HCT116 (cell line): ENCODE data around the gene CCBE1. TPM values are rescaled to one million over a fixed set of nuclear protein-coding genes. Genes with fewer than 3 reads are reported as not detected.

Experiments used
- ATAC-seq: fragments of 200-7000 bp; cut with Tn5 transposase; 2 replicates; pipeline ENCODE4 v1.9.1; 2020; ENCODE audit warnings: mild to moderate bottlenecking, moderate library complexity
- BruUV-seq: library from RNA; stranded (reverse); fragments of 400-500 nt; replicated peaks from 2 replicates; lab custom pipeline; 2021; lab: Mats Ljungman, UMichigan
- CTCF ChIA-PET: fragments of 300-600 bp; sonication (Branson Sonifier 250); formaldehyde crosslinking; loops from one replicate; lab custom pipeline; 2021; ENCODE audit warnings: antibody characterized with exemption; lab: Charles Lee
- POLR2A ChIA-PET: fragments of 300-600, 350-600 bp; sonication (Branson Sonifier 250); formaldehyde crosslinking; loops from one replicate; lab custom pipeline; 2021; ENCODE audit warnings: antibody characterized with exemption; lab: Charles Lee
- RAD21 ChIA-PET, 2 experiments: fragments of 300-600 bp; sonication (Branson Sonifier 250); formaldehyde crosslinking; loops; one replicate each; lab custom pipeline; 2023; ENCODE audit warnings: low total read pairs in 2 of 2; ENCODE audit not compliant: uncharacterized antibody in 2 of 2, unreplicated experiment in 2 of 2, low non-redundant PET in 1 of 2; lab: Charles Lee
- DNase-seq: peaks from one replicate; pipeline ENCODE4 v3.0.0-alpha.2; 2010; ENCODE audit warnings: low read depth, low spot score
- H2AFZ ChIP-seq: fragments of 200-600 bp; shearing (Covaris generic), sonication (generic); 2 replicates; pipeline ENCODE4 v1.6.1; 2017; ENCODE audit warnings: low read depth, mixed run types, mixed read lengths, antibody characterized with exemption, low read length; ENCODE audit not compliant: poor library complexity, severe bottlenecking
- H3K27ac ChIP-seq: 2 replicates; pipeline ENCODE4 v1.5.1; 2012; ENCODE audit warnings: low read depth, low read length
- H3K27me3 ChIP-seq: fragments of 200-600 bp; sonication (generic); 2 replicates; pipeline ENCODE4 v1.6.1; 2016; ENCODE audit warnings: mixed run types, low read length, mixed read lengths; ENCODE audit not compliant: insufficient read depth
- H3K36me3 ChIP-seq, 2 experiments: fragments of 200-500 bp in 1 of 2; fragments of 200-600 bp in 1 of 2; sonication (Bioruptor generic) in 1 of 2; sonication (generic) in 1 of 2; 2 replicates each; pipeline versions ENCODE4 v1.5.1 to v1.6.1; 2014 to 2016; ENCODE audit warnings: low read length in 2 of 2, inconsistent platforms in 1 of 2, mixed read lengths in 1 of 2, mixed run types in 1 of 2; ENCODE audit not compliant: insufficient read depth in 2 of 2, control insufficient read depth in 1 of 2
- H3K4me1 ChIP-seq, 2 experiments: fragments of 200-600 bp in 1 of 2; sonication (generic) in 1 of 2; 2 replicates each; pipeline versions ENCODE4 v1.5.1 to v1.6.1; 2012 to 2017; ENCODE audit warnings: low read length in 2 of 2, inconsistent platforms in 1 of 2, mild to moderate bottlenecking in 1 of 2, mixed read lengths in 1 of 2, mixed run types in 1 of 2, moderate library complexity in 1 of 2; ENCODE audit not compliant: insufficient read depth in 2 of 2, control insufficient read depth in 1 of 2
- H3K4me2 ChIP-seq: fragments of 200-600 bp; sonication (generic); 2 replicates; pipeline ENCODE4 v1.6.1; 2017; ENCODE audit warnings: mixed run types, low read length, mixed read lengths
- H3K4me3 ChIP-seq, 2 experiments: fragments of 200-600 bp in 1 of 2; sonication (generic) in 1 of 2; replicated peaks in 1 of 2; 2 replicates each; pipeline ENCODE4 v1.5.1; 2011 to 2016; ENCODE audit warnings: low read length in 2 of 2, control low read depth in 1 of 2, low read depth in 1 of 2, mild to moderate bottlenecking in 1 of 2, mixed read lengths in 1 of 2, mixed run types in 1 of 2
- H3K79me2 ChIP-seq: fragments of 200-600 bp; sonication (generic); 2 replicates; pipeline ENCODE4 v1.6.1; 2017; ENCODE audit warnings: mild to moderate bottlenecking, mixed run types, low read length, moderate library complexity, mixed read lengths; ENCODE audit not compliant: insufficient read depth
- H3K9ac ChIP-seq: fragments of 200-600 bp; sonication (generic); 2 replicates; pipeline ENCODE4 v1.6.1; 2016; ENCODE audit warnings: low read length, mixed read lengths
- H3K9me2 ChIP-seq: fragments of 200-600 bp; sonication (generic), shearing (Covaris generic); 2 replicates; pipeline ENCODE4 v1.6.1; 2017; ENCODE audit warnings: mixed run types, mild to moderate bottlenecking, moderate library complexity; ENCODE audit not compliant: insufficient read depth
- H3K9me3 ChIP-seq, 2 experiments: fragments of 200-500 bp in 1 of 2; fragments of 200-600 bp in 1 of 2; sonication (Bioruptor generic) in 1 of 2; sonication (generic) in 1 of 2; 2 replicates each; pipeline ENCODE4 v1.6.1; 2014 to 2017; ENCODE audit warnings: low read length in 2 of 2, mixed read lengths in 2 of 2, inconsistent platforms in 1 of 2, low read depth in 1 of 2, mild to moderate bottlenecking in 1 of 2, mixed run types in 1 of 2, moderate library complexity in 1 of 2; ENCODE audit not compliant: control insufficient read depth in 1 of 2, insufficient read depth in 1 of 2
- H4K20me1 ChIP-seq: fragments of 200-600 bp; sonication (generic), shearing (Covaris generic); 2 replicates; pipeline ENCODE4 v1.6.1; 2017; ENCODE audit warnings: mixed run types, mild to moderate bottlenecking, moderate library complexity; ENCODE audit not compliant: insufficient read depth
- CEBPB ChIP-seq: IDR thresholded peaks from 2 replicates; pipeline ENCODE4 v1.6.1; 2012; ENCODE audit warnings: low read depth
- CTCF ChIP-seq, 3 experiments: fragments of 200-600 bp in 1 of 3; sonication (generic) in 1 of 3; IDR thresholded peaks in 2 of 3; conservative IDR thresholded peaks in 1 of 3; 2 replicates each; pipeline ENCODE4 v1.5.1; 2012 to 2017; ENCODE audit warnings: low read depth in 2 of 3, low read length in 2 of 3, antibody characterized with exemption in 1 of 3, borderline replicate concordance in 1 of 3, control low read depth in 1 of 3, mild to moderate bottlenecking in 1 of 3, mixed read lengths in 1 of 3, mixed run types in 1 of 3, moderate library complexity in 1 of 3; ENCODE audit not compliant: insufficient read depth in 1 of 3
- ELF1 ChIP-seq: IDR thresholded peaks from 2 replicates; pipeline ENCODE4 v1.6.1; 2012; ENCODE audit warnings: low read depth, borderline replicate concordance
- EZH2phosphoT487 ChIP-seq: fragments of 200-600 bp; IDR thresholded peaks from 2 replicates; pipeline ENCODE4 v1.6.1; 2018; ENCODE audit warnings: antibody characterized with exemption, borderline replicate concordance
- FOSL1 ChIP-seq: IDR thresholded peaks from 2 replicates; pipeline ENCODE4 v1.6.1; 2012; ENCODE audit warnings: low read depth
- JUND ChIP-seq: IDR thresholded peaks from 2 replicates; pipeline ENCODE4 v1.6.1; 2012
- POLR2A ChIP-seq: IDR thresholded peaks from 2 replicates; pipeline ENCODE4 v1.7.0; 2011; ENCODE audit warnings: borderline replicate concordance; ENCODE audit not compliant: insufficient read depth, insufficient read length; ENCODE audit errors: extremely low read depth
- POLR2AphosphoS5 ChIP-seq: IDR thresholded peaks from 2 replicates; pipeline ENCODE4 v1.6.1; 2011; ENCODE audit warnings: mild to moderate bottlenecking, low read depth, low read length, moderate library complexity
- RAD21 ChIP-seq: IDR thresholded peaks from 2 replicates; pipeline ENCODE4 v1.6.1; 2012; ENCODE audit warnings: low read depth, mild to moderate bottlenecking
- SIN3A ChIP-seq: IDR thresholded peaks from 2 replicates; pipeline ENCODE4 v1.6.1; 2012; ENCODE audit warnings: low read depth
- TCF7L2 ChIP-seq: IDR thresholded peaks from 2 replicates; pipeline ENCODE4 v1.7.0; 2011; ENCODE audit warnings: borderline replicate concordance, inconsistent platforms; ENCODE audit not compliant: insufficient read depth, insufficient read length; ENCODE audit errors: extremely low read depth
- intact Hi-C: fragments of 100-400 bp; cut with micrococcal nuclease; formaldehyde crosslinking; loops from 2 replicates; pipeline ENCODE4 v1.10.0; 2022
- total RNA-seq: library from RNA; stranded (reverse); gene quantifications from one replicate; pipeline ENCODE4 v1.2.1, GENCODE V29; 2021; ENCODE audit not compliant: unreplicated experiment

The CCBE1 gene
- total RNA-seq, 1 experiment from 2014 or later = 0.84 TPM

DNA sequence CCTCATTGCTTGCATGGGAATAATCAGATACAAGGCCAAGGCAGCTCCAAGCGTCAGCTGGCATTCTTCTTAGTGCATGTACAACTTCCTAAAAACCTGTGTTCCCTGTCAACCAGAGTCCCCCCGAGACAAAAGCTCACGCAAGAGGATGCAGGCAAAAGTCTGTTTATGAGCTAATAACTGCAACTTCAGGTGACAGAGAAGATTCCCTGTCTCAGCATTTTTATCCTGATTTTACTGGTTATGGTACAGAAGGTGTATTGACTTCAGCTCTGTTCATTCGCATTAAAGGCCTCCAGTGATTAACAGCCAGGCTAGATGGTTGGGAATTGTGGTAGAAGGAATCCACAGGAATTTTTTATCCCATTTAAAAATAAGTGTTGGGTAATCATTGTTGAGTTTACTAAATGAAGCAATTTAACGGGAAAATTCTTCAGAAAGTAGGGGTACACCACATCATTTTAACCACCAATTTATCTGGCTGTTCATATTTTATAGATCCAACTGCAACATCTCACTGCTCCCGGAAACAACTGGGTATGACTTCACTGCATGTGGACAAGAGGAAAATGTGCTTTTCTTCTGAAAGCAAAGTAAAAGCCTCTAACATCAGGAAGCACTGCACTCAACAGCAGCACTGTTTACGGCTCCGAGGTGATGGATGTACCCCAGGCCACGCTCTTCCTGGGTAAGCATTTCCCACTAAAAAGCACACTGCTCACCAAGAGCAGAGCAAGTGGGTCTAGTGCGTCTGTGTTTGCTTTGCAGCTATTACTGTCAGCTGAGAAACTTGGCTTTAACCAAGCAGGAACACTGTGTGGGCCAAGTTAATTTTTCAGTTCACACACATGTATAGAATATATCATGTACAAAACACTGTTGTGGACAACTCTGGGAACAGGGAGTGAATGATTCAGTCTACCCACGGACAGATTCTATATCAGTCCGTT lies 31.9 kb downstream of the CCBE1 start:
- ChIA-PET RAD21 (no interaction called here), POLR2A (no interaction called here), CTCF (interaction anchor here (0.7 kb wide), 1 partner anchor 32 kb away, joined by 3 read pairs; the partner anchor contains the start of gene CCBE1)
- DNase-seq (no peak), ATAC-seq (no peak)
- H3K9ac ChIP-seq = no peak overlapping the region
- no peak overlapping the region for H2AFZ ChIP-seq
- no peak overlapping the region for H3K4me3 ChIP-seq
- H3K9me2 ChIP-seq = no peaks in the 10 kb centered on the region
- no peaks in the 10 kb centered on the region for H3K36me3 ChIP-seq
- no peaks in the 10 kb centered on the region for H3K9me3 ChIP-seq
- no TSS peak for BruUV-seq
- no peak for TF ChIP-seq CTCF (IDR thresholded peaks at IDR 0.05 in 2 of 3, conservative IDR thresholded peaks at IDR 0.05 in 1 of 3; ENCODE audit: borderline replicate concordance in 1 of 3, insufficient read depth in 1 of 3, low read depth in 2 of 3, low read length in 2 of 3)
- H3K4me2 ChIP-seq = no peak overlapping the region
- intact Hi-C loops = no loop called here
- H3K27ac ChIP-seq = no peak overlapping the region
- no peaks in the 10 kb centered on the region for H3K4me1 ChIP-seq
- H3K79me2 ChIP-seq = no peaks in the 10 kb centered on the region
- H4K20me1 ChIP-seq = no peaks in the 10 kb centered on the region
- H3K27me3 ChIP-seq = peaks cover 13% of the 10 kb centered on the region; the same call in 1 of the 2 replicates

DNA sequence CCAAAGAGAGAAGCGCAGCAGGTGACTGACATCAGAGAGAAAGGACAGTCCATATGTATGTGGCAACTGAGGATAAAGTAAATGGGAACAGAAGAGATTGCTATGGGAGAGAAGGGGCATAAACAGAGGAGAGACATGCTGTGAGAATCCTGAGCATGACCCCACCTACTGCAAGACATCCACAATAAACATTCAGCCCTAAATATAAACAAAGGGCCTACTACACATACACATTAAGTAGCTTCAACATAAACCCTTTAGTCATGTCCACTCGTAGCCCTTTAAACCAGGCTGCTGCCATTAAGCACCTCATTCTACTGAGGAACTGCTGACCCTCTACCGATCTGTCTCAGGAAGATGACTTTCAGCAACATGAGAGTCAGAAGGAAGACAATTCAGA lies 32.9 kb downstream of the CCBE1 start:
- H4K20me1 ChIP-seq = no peaks in the 10 kb centered on the region
- no peaks in the 10 kb centered on the region for H3K9me2 ChIP-seq
- H3K36me3 ChIP-seq = no peaks in the 10 kb centered on the region
- no peaks in the 10 kb centered on the region for H3K4me1 ChIP-seq
- no peak overlapping the region for H2AFZ ChIP-seq
- no peak overlapping the region for H3K4me3 ChIP-seq
- ChIA-PET RAD21 (no interaction called here), POLR2A (no interaction called here), CTCF (no interaction called here)
- ATAC-seq (no peak), DNase-seq (no peak)
- peaks cover 22% of the 10 kb centered on the region for H3K27me3 ChIP-seq
- no peak overlapping the region for H3K27ac ChIP-seq
- H3K9ac ChIP-seq = no peak overlapping the region
- H3K4me2 ChIP-seq = no peak overlapping the region
- intact Hi-C loops = no loop called here
- no peaks in the 10 kb centered on the region for H3K79me2 ChIP-seq
- no TSS peak for BruUV-seq
- H3K9me3 ChIP-seq = no peaks in the 10 kb centered on the region
- TF ChIP-seq POLR2AphosphoS5 (no peak), SIN3A (no peak), RAD21 (no peak), POLR2A (no peak), CTCF (IDR thresholded peaks at IDR 0.05 in 2 of 3, conservative IDR thresholded peaks at IDR 0.05 in 1 of 3; ENCODE audit: borderline replicate concordance in 1 of 3, insufficient read depth in 1 of 3, low read depth in 2 of 3, low read length in 2 of 3) (no peak), ELF1 (no peak), JUND (no peak), EZH2phosphoT487 (no peak), FOSL1 (no peak), TCF7L2 (no peak), CEBPB (no peak)
